HL-60 (cell line): Measurements from ENCODE around the gene TMEM247.
A peak's percentile ranks its signal among the peaks of the same experiment; 100 is the strongest.

Experiments
- DNase-seq, 2 experiments: peaks; one replicate each; pipeline ENCODE4 v3.0.0-alpha.2; 2010 to 2020; ENCODE audit warnings: low read depth in 1 of 2, low spot score in 1 of 2
- H3K27ac ChIP-seq: fragments of 250-450 bp; sonication (Bioruptor Pico); replicated peaks from 2 replicates; pipeline ENCODE4 v1.5.1; 2020; ENCODE audit warnings: mild to moderate bottlenecking, moderate library complexity
- H3K27me3 ChIP-seq: fragments of 250-450 bp; sonication (Bioruptor Pico); 2 replicates; pipeline ENCODE4 v1.5.1; 2021; ENCODE audit warnings: mild to moderate bottlenecking, moderate library complexity; ENCODE audit not compliant: insufficient read depth, poor library complexity, severe bottlenecking
- H3K4me3 ChIP-seq: replicated peaks from 2 replicates; pipeline ENCODE4 v1.5.1; 2011; ENCODE audit warnings: mild to moderate bottlenecking, control low read depth, low read length; ENCODE audit not compliant: insufficient read depth
- CTCF ChIP-seq: IDR thresholded peaks from one replicate; pipeline ENCODE4 v1.5.1; 2011; ENCODE audit warnings: low read length, control low read depth, inconsistent platforms; ENCODE audit not compliant: insufficient read depth
- GABPA ChIP-seq: IDR thresholded peaks from 2 replicates; pipeline ENCODE4 v1.6.1; 2012; ENCODE audit warnings: low read depth
- POLR2AphosphoS5 ChIP-seq: IDR thresholded peaks from 2 replicates; pipeline ENCODE4 v1.6.1; 2012; ENCODE audit warnings: low read depth
- REST ChIP-seq: IDR thresholded peaks from 2 replicates; pipeline ENCODE4 v1.6.1; 2012; ENCODE audit warnings: low read depth; ENCODE audit not compliant: insufficient replicate concordance
- SPI1 ChIP-seq: IDR thresholded peaks from 2 replicates; pipeline ENCODE4 v1.6.1; 2012; ENCODE audit warnings: low read depth, mild to moderate bottlenecking, borderline replicate concordance

TMEM247 gene

GRCh38 chr2:46461011-46461674 is 18.2 kb upstream of the TMEM247 start:
- Histone ChIP-seq H3K27ac (peak overlapping the region; percentile 66), H3K27me3 (no peaks in the 10 kb centered on the region), H3K4me3 (0 out of 2 replicates have a peak overlapping the region, but pooled peaks have one; percentile 1)
- peak; percentile 39 to 66 for DNase-seq
- TF ChIP-seq SPI1 (no peak), POLR2AphosphoS5 (no peak), CTCF (peak; percentile 98)

GRCh38 chr2:46461709-46462171 is 17.6 kb upstream of the TMEM247 start:
- peak overlapping the region; percentile 66 for H3K27ac ChIP-seq
- peak; percentile 21 for TF ChIP-seq REST
- TF ChIP-seq SPI1 = peak; percentile 100
- peak; percentile 69 for TF ChIP-seq POLR2AphosphoS5
- TF ChIP-seq CTCF = no peak
- no peak for TF ChIP-seq GABPA

GRCh38 chr2:46462936-46463335 is 16.4 kb upstream of the TMEM247 start:
- DNase-seq = no peak
- no peak for TF ChIP-seq SPI1
- TF ChIP-seq GABPA = no peak
- TF ChIP-seq CTCF = no peak
- no peak for TF ChIP-seq REST
- TF ChIP-seq POLR2AphosphoS5 = no peak

More at GRCh38 chr2:46461709-46462171, 17.6 kb upstream of the TMEM247 start:
- DNase-seq = peak; percentile 84 to 90
- Histone ChIP-seq H3K4me3 (peak overlapping the region; percentile 1; the same call in 1 of the 2 replicates), H3K27me3 (no peaks in the 10 kb centered on the region)

GRCh38 chr2:46469116-46469515 is 10.2 kb upstream of the TMEM247 start:
- no peak overlapping the region for H3K27ac ChIP-seq
- TF ChIP-seq CTCF = no peak
- no peak for TF ChIP-seq GABPA
- TF ChIP-seq POLR2AphosphoS5 = no peak
- H3K27me3 ChIP-seq = no peaks in the 10 kb centered on the region
- no peak overlapping the region for H3K4me3 ChIP-seq
- no peak for DNase-seq

More at GRCh38 chr2:46462936-46463335, 16.4 kb upstream of the TMEM247 start:
- no peak overlapping the region for H3K4me3 ChIP-seq
- H3K27ac ChIP-seq = no peak overlapping the region
- no peaks in the 10 kb centered on the region for H3K27me3 ChIP-seq
